ENCODE measurements around the gene PMS2.

DNA sequence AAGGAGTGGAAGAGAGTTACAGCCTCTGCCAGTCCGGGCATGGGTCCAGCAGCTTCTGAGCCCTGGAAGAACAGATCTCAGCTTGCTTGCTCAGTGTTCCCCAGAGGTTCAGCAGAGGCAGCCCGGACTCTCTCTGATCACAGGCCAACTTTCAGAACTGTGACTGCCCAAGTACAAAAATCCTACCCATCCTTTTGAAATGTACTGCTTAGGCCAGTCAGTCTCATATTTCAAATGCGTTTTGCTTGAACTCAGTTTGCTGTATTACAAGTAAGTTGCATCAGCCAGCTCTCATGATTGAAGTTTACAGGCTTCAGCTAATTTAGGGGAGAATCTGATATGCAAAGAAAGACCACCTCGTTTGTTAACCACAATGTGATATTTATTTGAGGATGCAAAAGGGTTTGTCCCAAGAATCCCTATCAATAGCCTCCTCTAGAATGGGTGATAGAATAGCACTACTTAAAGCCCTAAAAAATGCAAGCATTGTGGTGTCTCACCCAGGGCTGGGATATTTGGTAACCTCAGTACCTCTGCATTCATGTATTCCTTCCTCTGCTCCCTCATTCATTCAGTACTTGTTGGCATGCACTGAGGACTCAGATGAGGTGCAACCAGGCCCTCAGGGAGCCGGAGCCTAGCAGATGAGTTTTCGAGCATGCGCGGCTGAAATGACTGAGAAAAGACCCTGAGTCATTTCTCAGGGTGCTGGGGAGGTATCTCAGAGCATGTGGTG, 7.2 kb upstream of the PMS2 start:
- TF ChIP-seq, protein P1, sequence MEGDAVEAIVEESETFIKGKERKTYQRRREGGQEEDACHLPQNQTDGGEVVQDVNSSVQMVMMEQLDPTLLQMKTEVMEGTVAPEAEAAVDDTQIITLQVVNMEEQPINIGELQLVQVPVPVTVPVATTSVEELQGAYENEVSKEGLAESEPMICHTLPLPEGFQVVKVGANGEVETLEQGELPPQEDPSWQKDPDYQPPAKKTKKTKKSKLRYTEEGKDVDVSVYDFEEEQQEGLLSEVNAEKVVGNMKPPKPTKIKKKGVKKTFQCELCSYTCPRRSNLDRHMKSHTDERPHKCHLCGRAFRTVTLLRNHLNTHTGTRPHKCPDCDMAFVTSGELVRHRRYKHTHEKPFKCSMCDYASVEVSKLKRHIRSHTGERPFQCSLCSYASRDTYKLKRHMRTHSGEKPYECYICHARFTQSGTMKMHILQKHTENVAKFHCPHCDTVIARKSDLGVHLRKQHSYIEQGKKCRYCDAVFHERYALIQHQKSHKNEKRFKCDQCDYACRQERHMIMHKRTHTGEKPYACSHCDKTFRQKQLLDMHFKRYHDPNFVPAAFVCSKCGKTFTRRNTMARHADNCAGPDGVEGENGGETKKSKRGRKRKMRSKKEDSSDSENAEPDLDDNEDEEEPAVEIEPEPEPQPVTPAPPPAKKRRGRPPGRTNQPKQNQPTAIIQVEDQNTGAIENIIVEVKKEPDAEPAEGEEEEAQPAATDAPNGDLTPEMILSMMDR (IDR thresholded peaks at IDR 0.05; ENCODE audit: low read depth, low read length, poor library complexity, severe bottlenecking) = no peak
- no peak for TF ChIP-seq EZH2phosphoT487 (IDR thresholded peaks at IDR 0.05; ENCODE audit: borderline replicate concordance, low read length)
